Fibroblast of villous mesenchyme (primary cell): ENCODE measurements around the gene IDUA. TPM values are rescaled to one million over a fixed set of nuclear protein-coding genes. Genes with fewer than 3 reads are reported as not detected.

Source experiments
- DNase-seq: peaks from one replicate; pipeline ENCODE4 v3.0.0-alpha.2; 2010; ENCODE audit warnings: low read depth
- H3K4me3 ChIP-seq: 2 replicates; pipeline ENCODE4 v1.5.1; 2011; ENCODE audit warnings: low read depth, mild to moderate bottlenecking, low read length
- total RNA-seq: library from RNA; depleted of rRNA; stranded (reverse); fragments of >200 nt; gene quantifications from 2 replicates; pipeline ENCODE4 v1.2.3, GENCODE V29; 2012
- TF ChIP-seq, protein P1 (sequence below): IDR thresholded peaks from 2 replicates; pipeline ENCODE4 v1.5.1; 2012; ENCODE audit warnings: low read depth, mild to moderate bottlenecking, low read length; ENCODE audit not compliant: insufficient read depth

IDUA gene
- total RNA-seq, 1 donor, result 10.4 TPM

DNA sequence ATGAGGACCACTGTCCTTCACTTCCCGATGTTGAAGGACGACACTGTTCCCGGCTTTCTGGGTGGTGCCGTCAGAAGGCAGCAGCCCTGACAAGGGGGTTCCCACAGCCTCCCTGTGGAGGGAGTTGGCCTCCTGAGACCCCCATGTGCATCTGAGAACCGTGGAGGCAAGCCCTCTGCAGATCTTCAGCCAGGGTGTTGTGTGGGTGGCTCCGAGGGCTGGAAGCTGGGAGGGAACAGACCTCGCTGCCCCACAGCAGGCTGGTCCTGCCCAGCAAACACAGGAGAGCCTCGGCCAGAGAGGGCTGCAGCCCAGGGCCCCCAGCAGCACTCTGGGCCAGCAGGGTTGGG is 29.6 kb upstream of the IDUA start:
- H3K4me3 ChIP-seq, result no peak overlapping the region
- TF ChIP-seq, protein P1, sequence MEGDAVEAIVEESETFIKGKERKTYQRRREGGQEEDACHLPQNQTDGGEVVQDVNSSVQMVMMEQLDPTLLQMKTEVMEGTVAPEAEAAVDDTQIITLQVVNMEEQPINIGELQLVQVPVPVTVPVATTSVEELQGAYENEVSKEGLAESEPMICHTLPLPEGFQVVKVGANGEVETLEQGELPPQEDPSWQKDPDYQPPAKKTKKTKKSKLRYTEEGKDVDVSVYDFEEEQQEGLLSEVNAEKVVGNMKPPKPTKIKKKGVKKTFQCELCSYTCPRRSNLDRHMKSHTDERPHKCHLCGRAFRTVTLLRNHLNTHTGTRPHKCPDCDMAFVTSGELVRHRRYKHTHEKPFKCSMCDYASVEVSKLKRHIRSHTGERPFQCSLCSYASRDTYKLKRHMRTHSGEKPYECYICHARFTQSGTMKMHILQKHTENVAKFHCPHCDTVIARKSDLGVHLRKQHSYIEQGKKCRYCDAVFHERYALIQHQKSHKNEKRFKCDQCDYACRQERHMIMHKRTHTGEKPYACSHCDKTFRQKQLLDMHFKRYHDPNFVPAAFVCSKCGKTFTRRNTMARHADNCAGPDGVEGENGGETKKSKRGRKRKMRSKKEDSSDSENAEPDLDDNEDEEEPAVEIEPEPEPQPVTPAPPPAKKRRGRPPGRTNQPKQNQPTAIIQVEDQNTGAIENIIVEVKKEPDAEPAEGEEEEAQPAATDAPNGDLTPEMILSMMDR, result no peak
- no peak for DNase-seq

DNA sequence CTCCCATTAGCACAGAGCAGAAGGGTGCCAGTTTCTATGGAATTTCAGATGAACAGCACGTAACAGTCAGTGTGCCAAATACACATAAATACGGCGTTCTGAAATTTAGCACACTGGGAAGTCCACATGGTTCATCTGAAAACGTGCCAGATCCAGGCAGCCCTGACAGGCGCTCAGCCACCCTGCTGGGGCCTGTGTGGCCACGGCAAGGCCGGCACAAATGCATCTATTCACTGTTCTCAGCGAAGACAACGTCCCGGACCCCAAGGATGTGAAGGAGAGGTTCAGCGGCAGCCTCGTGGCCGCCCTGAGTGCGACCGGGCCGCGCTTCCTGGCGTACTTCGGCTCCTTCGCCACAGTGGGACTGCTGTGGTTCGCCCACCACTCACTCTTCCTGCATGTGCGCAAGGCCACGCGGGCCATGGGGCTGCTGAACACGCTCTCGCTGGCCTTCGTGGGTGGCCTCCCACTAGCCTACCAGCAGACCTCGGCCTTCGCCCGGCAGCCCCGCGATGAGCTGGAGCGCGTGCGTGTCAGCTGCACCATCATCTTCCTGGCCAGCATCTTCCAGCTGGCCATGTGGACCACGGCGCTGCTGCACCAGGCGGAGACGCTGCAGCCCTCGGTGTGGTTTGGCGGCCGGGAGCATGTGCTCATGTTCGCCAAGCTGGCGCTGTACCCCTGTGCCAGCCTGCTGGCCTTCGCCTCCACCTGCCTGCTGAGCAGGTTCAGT is 29.1 kb upstream of the IDUA start:
- no peak for DNase-seq
- no peak overlapping the region for H3K4me3 ChIP-seq
- TF ChIP-seq, protein P1, result no peak

DNA sequence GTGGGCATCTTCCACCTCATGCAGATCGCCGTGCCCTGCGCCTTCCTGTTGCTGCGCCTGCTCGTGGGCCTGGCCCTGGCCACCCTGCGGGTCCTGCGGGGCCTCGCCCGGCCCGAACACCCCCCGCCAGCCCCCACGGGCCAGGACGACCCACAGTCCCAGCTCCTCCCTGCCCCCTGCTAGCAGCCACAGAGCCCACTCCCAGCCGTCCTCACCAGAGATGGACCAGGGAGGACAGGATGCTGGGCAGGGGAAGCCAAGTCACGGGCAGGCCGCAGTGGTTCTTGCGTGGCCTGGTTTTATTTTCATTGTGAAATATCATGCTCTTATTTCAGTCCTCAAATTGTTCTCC is 28.6 kb upstream of the IDUA start:
- no peak for DNase-seq
- H3K4me3 ChIP-seq, result no peak overlapping the region
- TF ChIP-seq, protein P1, result no peak

DNA sequence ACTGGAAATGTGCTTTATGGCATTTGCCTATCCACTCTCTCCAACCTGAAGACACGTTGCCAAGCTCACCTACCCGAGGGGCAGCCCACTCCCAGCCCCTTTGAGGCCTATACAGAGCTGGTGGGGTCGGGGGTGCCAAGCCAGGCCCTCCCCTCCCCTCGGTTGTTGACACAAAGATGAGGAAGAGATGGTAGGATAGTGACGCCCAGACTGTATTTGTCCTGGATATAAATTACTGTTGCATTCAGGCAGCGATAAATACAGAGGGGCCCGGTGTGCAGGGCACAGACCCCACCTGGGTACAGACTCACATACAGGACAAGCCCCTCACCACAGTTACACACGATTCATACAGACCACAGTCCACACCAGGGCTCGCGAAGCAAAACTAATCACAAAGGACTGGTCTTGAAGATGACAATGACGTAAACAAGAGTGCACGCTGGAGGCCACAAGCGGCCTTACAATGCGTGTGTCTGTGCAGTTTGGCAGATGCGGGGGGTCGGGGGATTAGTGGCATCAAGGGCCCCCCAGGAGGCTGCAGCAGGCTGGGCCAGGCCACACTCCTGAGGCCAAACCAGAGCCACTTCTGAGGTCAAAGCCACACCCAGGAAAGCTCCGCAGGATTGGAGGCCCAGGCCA is 28.0 kb upstream of the IDUA start:
- no peak overlapping the region for H3K4me3 ChIP-seq
- DNase-seq, result no peak
- TF ChIP-seq, protein P1, result no peak

DNA sequence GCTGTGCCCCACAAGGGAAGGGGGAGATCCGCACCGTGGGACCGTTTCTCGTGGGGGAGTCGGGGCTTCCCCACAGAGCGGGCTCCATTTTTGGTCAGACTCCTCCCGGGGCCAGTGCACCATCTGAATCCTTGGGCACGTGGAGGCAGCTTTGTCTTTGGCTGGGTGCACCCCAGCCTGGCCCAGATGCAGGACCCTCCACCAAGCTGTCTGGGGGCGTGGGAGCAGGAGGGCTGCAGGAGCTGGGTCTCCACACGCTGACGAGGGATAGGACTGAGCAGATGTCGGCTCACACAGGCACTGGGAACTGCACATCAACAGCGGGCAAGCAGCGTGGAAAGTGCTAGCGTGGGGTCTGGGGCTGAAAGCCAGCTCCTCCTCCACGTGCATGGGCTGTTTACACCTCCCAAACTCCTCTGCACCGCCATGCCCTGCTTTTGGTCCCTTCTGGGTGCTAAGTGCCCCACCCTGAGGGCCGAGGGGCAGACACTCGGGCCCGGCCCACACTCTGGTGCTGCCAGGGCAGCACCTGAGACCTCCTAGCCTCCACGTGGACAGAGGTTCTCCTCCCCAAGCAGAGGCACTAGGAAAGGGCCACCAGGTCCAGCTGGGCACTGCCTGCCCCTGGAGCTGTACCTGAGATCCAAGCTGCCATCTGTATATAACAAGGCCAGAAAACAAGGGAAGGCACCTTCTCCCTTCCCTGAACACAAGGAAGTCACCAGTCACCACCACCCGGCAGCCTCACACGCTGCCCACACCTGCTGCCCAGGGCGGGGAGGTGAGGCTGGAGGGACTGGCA is 27.3 kb upstream of the IDUA start:
- no peak for DNase-seq
- no peak overlapping the region for H3K4me3 ChIP-seq
- TF ChIP-seq, protein P1, result no peak

DNA sequence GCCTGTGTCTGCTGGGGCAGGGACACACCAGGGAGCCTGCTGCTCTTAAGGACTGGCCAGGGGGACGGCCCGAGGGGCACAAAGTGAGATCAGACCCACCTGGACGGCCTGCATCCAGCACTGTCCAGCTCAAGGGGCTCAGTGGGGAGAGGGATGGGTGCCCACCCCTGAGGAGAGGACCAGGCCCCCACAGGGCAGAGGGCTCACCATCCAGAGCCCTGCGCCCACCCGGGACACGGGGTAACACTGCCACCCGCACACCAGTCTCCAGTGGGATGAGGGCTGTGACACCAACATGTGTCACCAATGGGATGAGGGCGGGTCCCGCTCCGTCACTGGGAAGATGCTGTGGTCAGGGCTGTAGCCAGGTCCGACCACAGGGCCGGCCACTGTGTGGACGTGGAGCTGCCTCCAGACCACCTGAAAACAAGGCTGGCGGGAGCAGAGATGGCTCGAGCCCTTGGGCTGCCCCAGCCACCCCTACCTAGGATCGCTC is 26.7 kb upstream of the IDUA start:
- no peak for DNase-seq
- TF ChIP-seq, protein P1, result no peak
- H3K4me3 ChIP-seq, result no peak overlapping the region
